Endothelial cell of umbilical vein (primary cell): Measurements from ENCODE around the gene PAPPA2.

Experiments
- CTCF ChIP-seq, 2 donors: IDR thresholded peaks; 1 replicate in 1 of 2; 2 replicates in 1 of 2; pipeline ENCODE4 v1.5.1; 2011; ENCODE audit warnings: low read length in 2 of 2, mild to moderate bottlenecking in 2 of 2, moderate library complexity in 2 of 2, control low read depth in 1 of 2, inconsistent platforms in 1 of 2, low read depth in 1 of 2; ENCODE audit not compliant: insufficient read depth in 1 of 2; ENCODE audit errors: extremely low read depth in 1 of 2
- EZH2 ChIP-seq: IDR thresholded peaks from 2 replicates; pipeline ENCODE4 v1.6.1; 2012; ENCODE audit warnings: borderline replicate concordance, low read depth, mild to moderate bottlenecking, moderate library complexity, low read length, inconsistent platforms; ENCODE audit not compliant: severe bottlenecking
- FOS ChIP-seq: IDR thresholded peaks from 2 replicates; pipeline ENCODE4 v1.6.1; 2011; ENCODE audit warnings: mild to moderate bottlenecking, low read length, moderate library complexity, borderline replicate concordance; ENCODE audit not compliant: insufficient read depth
- JUN ChIP-seq: IDR thresholded peaks from 2 replicates; pipeline ENCODE4 v1.6.1; 2011; ENCODE audit warnings: borderline replicate concordance, low read depth; ENCODE audit not compliant: insufficient read length, insufficient read depth
- MAX ChIP-seq: IDR thresholded peaks from 2 replicates; pipeline ENCODE4 v1.6.1; 2011; ENCODE audit not compliant: insufficient read depth, insufficient read length
- POLR2A ChIP-seq: IDR thresholded peaks from 2 replicates; pipeline ENCODE4 v1.6.1; 2012; ENCODE audit warnings: low read depth, mild to moderate bottlenecking, control low read depth, low read length
- POLR2AphosphoS5 ChIP-seq: IDR thresholded peaks from 2 replicates; pipeline ENCODE4 v1.6.1; 2012; ENCODE audit warnings: low read depth, mild to moderate bottlenecking, control low read depth, low read length, moderate library complexity; ENCODE audit not compliant: insufficient read depth

GRCh38 chr1:176638713-176639526, 175.9 kb downstream of the PAPPA2 start:
- TF ChIP-seq CTCF (IDR thresholded peaks at IDR 0.05; ENCODE audit: extremely low read depth in 1 of 2, insufficient read depth in 1 of 2, low read depth in 1 of 2, low read length in 2 of 2) (no peak), EZH2 (no peak), JUN (no peak), POLR2AphosphoS5 (no peak), FOS (no peak), POLR2A (no peak), MAX (no peak)
